Astrocyte (in vitro differentiated cells and primary cell): ENCODE results near the gene EPHB1.

ENCODE experiments used
- CTCF ChIP-seq: IDR thresholded peaks from 2 replicates; pipeline ENCODE4 v1.5.1; 2011; ENCODE audit warnings: low read depth, mild to moderate bottlenecking, inconsistent platforms, low read length, moderate library complexity; ENCODE audit not compliant: insufficient read depth
- EZH2 ChIP-seq: IDR thresholded peaks from 2 replicates; pipeline ENCODE4 v1.6.1; 2012; ENCODE audit warnings: mild to moderate bottlenecking, low read length, inconsistent platforms; ENCODE audit not compliant: insufficient read depth

- no peak for TF ChIP-seq CTCF
- TF ChIP-seq EZH2 = no peak
Measured at GRCh38 chr3:134810850-134811249, 15.8 kb downstream of the EPHB1 start.
